HG02840 (cell line): ENCODE measurements around the gene TH.
"Not testable (repeated sequence)": the region's sequence is repeated elsewhere in the genome, so short reads cannot be mapped to it uniquely, and the experiment has no call there.

Experiments
- ATAC-seq: cut with Tn5 transposase; IDR thresholded peaks from one replicate; pipeline ENCODE4 v1.9.1; 2021; ENCODE audit warnings: mild to moderate bottlenecking, moderate library complexity, moderate number of reproducible peaks; ENCODE audit not compliant: unreplicated experiment, low FRiP score

The TH gene

GRCh38 chr11:2197771-2198520 lies 26.3 kb upstream of the TH start:
- no peak for ATAC-seq

- ATAC-seq: no peak
These were observed 25.6 kb upstream of the TH start for GRCh38 chr11:2196970-2197770.

GRCh38 chr11:2195756-2196088 lies 24.1 kb upstream of the TH start:
- no peak for ATAC-seq

GRCh38 chr11:2194877-2195755 lies 23.5 kb upstream of the TH start:
- no peak for ATAC-seq

GRCh38 chr11:2193888-2194595 lies 22.4 kb upstream of the TH start:
- ATAC-seq: not testable (repeated sequence)

GRCh38 chr11:2193099-2193887 lies 21.7 kb upstream of the TH start:
- no peak for ATAC-seq

GRCh38 chr11:2192435-2192834 lies 20.8 kb upstream of the TH start:
- ATAC-seq: no peak

- ATAC-seq: no peak
These were observed 20.3 kb upstream of the TH start for GRCh38 chr11:2191883-2192282.

GRCh38 chr11:2190657-2191471 lies 19.2 kb upstream of the TH start:
- no peak for ATAC-seq

- ATAC-seq: no peak
These were observed 18.5 kb upstream of the TH start for GRCh38 chr11:2189938-2190656.

- no peak for ATAC-seq
These were observed 17.1 kb upstream of the TH start for GRCh38 chr11:2188745-2189144.

- ATAC-seq: no peak
These were observed 15.7 kb upstream of the TH start for GRCh38 chr11:2187280-2187707.

GRCh38 chr11:2186669-2187279 lies 15.2 kb upstream of the TH start:
- ATAC-seq: no peak

GRCh38 chr11:2185324-2186085 lies 13.9 kb upstream of the TH start:
- ATAC-seq: no peak

GRCh38 chr11:2182692-2183474 lies 11.3 kb upstream of the TH start:
- ATAC-seq: no peak

GRCh38 chr11:2182075-2182474 lies 10.5 kb upstream of the TH start:
- ATAC-seq: no peak
